Measurements from ENCODE around the gene DEGS2.

The DEGS2 gene

GRCh38 chr14:100117633-100118395 is 41.6 kb downstream of the DEGS2 start:
- no peak for DNase-seq (ENCODE audit: insufficient read length, low spot score)
- FAIRE-seq, result no peak

GRCh38 chr14:100117026-100117425 is 42.4 kb downstream of the DEGS2 start:
- no peak for DNase-seq (ENCODE audit: insufficient read length, low spot score)
- FAIRE-seq, result no peak

GRCh38 chr14:100116134-100116533 is 43.3 kb downstream of the DEGS2 start:
- no peak for DNase-seq (ENCODE audit: insufficient read length, low spot score)
- no peak for FAIRE-seq

GRCh38 chr14:100115726-100116125 is 43.7 kb downstream of the DEGS2 start:
- DNase-seq (ENCODE audit: insufficient read length, low spot score), result no peak
- no peak for FAIRE-seq

- FAIRE-seq, result no peak
- DNase-seq (ENCODE audit: insufficient read length, low spot score), result no peak
These were observed 44.2 kb downstream of the DEGS2 start for GRCh38 chr14:100115236-100115635.

- FAIRE-seq (no peak), DNase-seq (ENCODE audit: insufficient read length, low spot score) (no peak)
These were observed 45.2 kb downstream of the DEGS2 start for GRCh38 chr14:100114109-100114765.

GRCh38 chr14:100111931-100112704 is 47.3 kb downstream of the DEGS2 start:
- FAIRE-seq (no peak), DNase-seq (ENCODE audit: insufficient read length, low spot score) (no peak)

- DNase-seq (ENCODE audit: insufficient read length, low spot score), result no peak
- FAIRE-seq, result no peak
These were observed 48.6 kb downstream of the DEGS2 start for GRCh38 chr14:100110816-100111215.

- no peak for DNase-seq (ENCODE audit: insufficient read length, low spot score)
- peak; percentile 16 for FAIRE-seq
These were observed 49.9 kb downstream of the DEGS2 start for GRCh38 chr14:100109594-100109955.

GRCh38 chr14:100108840-100109593 is 50.4 kb downstream of the DEGS2 start:
- DNase-seq (ENCODE audit: insufficient read length, low spot score) (no peak), FAIRE-seq (no peak)

GRCh38 chr14:100108042-100108825 is 51.2 kb downstream of the DEGS2 start:
- FAIRE-seq (peak; percentile 46), DNase-seq (ENCODE audit: insufficient read length, low spot score) (peak; percentile 86)

- DNase-seq (ENCODE audit: insufficient read length, low spot score) (no peak), FAIRE-seq (no peak)
These were observed 52.2 kb downstream of the DEGS2 start for GRCh38 chr14:100107236-100107635.

- FAIRE-seq (no peak), DNase-seq (ENCODE audit: insufficient read length, low spot score) (no peak)
These were observed 53.0 kb downstream of the DEGS2 start for GRCh38 chr14:100106250-100107112.

GRCh38 chr14:100105357-100106169 is 53.9 kb downstream of the DEGS2 start:
- FAIRE-seq, result peak; percentile 23
- DNase-seq (ENCODE audit: insufficient read length, low spot score), result no peak

GRCh38 chr14:100104523-100105300 is 54.7 kb downstream of the DEGS2 start:
- DNase-seq (ENCODE audit: insufficient read length, low spot score) (peak; percentile 53), FAIRE-seq (no peak)

- no peak for FAIRE-seq
- no peak for DNase-seq (ENCODE audit: insufficient read length, low spot score)
These were observed 55.5 kb downstream of the DEGS2 start for GRCh38 chr14:100104006-100104352.

- no peak for DNase-seq (ENCODE audit: insufficient read length, low spot score)
These were observed 56.0 kb downstream of the DEGS2 start for GRCh38 chr14:100103250-100104005.

More at GRCh38 chr14:100103250-100104005, 56.0 kb downstream of the DEGS2 start:
- peak; percentile 48 for FAIRE-seq

All from HTR-8/SVneo (cell line).